WTC11 (cell line): ENCODE data around the gene FRS2. TPM values are rescaled to one million over a fixed set of nuclear protein-coding genes. Genes with fewer than 3 reads are reported as not detected.

ENCODE experiments used
- ATAC-seq: fragments of 200-7000 bp; cut with Tn5 transposase; 2 replicates; pipeline ENCODE4 v1.10.0; 2021; ENCODE audit warnings: mild to moderate bottlenecking, moderate library complexity
- CTCF ChIA-PET: fragments of 300-600 bp; sonication (Branson Sonifier 250); formaldehyde crosslinking; loops from one replicate; lab custom pipeline; 2021; ENCODE audit warnings: antibody characterized with exemption; lab: Charles Lee
- POLR2A ChIA-PET: fragments of 350-600 bp; sonication (Branson Sonifier 250); formaldehyde crosslinking; loops from one replicate; lab custom pipeline; 2021; ENCODE audit warnings: antibody characterized with exemption; lab: Charles Lee
- DNase-seq: peaks from one replicate; pipeline ENCODE4 v3.0.0; 2021; ENCODE audit warnings: low spot score
- H3K27ac Mint-ChIP-seq: 2 replicates; pipeline ENCODE4 v1.8.0; 2021; ENCODE audit warnings: mixed read lengths
- H3K27me3 Mint-ChIP-seq: 2 replicates; pipeline ENCODE4 v1.8.0; 2021; ENCODE audit warnings: low read depth, mild to moderate bottlenecking, moderate library complexity, mixed read lengths
- H3K36me3 Mint-ChIP-seq: 2 replicates; pipeline ENCODE4 v1.8.0; 2021; ENCODE audit warnings: mixed read lengths
- H3K4me1 Mint-ChIP-seq: 2 replicates; pipeline ENCODE4 v1.8.0; 2022; ENCODE audit warnings: mixed read lengths
- H3K4me3 Mint-ChIP-seq: 2 replicates; pipeline ENCODE4 v1.8.0; 2021; ENCODE audit warnings: mild to moderate bottlenecking, moderate library complexity, mixed read lengths
- H3K9me3 Mint-ChIP-seq: 2 replicates; pipeline ENCODE4 v1.8.0; 2021; ENCODE audit warnings: mixed read lengths
- CBFB ChIP-seq: sonication (generic); formaldehyde crosslinking; IDR thresholded peaks from 2 replicates; pipeline ENCODE4 v1.8.1; 2022; ENCODE audit warnings: mild to moderate bottlenecking, low read depth, missing genetic modification reagents
- FOXP1 ChIP-seq: sonication (generic); formaldehyde crosslinking; IDR thresholded peaks from 2 replicates; pipeline ENCODE4 v1.8.0; 2022; ENCODE audit warnings: missing genetic modification reagents, mild to moderate bottlenecking, moderate library complexity, borderline replicate concordance
- HMGA2 ChIP-seq: fragments of 250-450 bp; sonication (Bioruptor Pico); IDR thresholded peaks from 2 replicates; pipeline ENCODE4 v1.4.0; 2021; ENCODE audit warnings: mild to moderate bottlenecking, moderate library complexity
- KAT7 ChIP-seq: sonication (generic); formaldehyde crosslinking; IDR thresholded peaks from 2 replicates; pipeline ENCODE4 v1.8.1; 2023; ENCODE audit warnings: missing genetic modification reagents, mild to moderate bottlenecking, borderline replicate concordance
- MYBL2 ChIP-seq: sonication (generic); formaldehyde crosslinking; IDR thresholded peaks from 2 replicates; pipeline ENCODE4 v1.8.1; 2023; ENCODE audit warnings: mild to moderate bottlenecking, moderate library complexity, missing genetic modification reagents
- NR2C2 ChIP-seq: sonication (generic); formaldehyde crosslinking; IDR thresholded peaks from 2 replicates; pipeline ENCODE4 v1.8.0; 2022; ENCODE audit warnings: mild to moderate bottlenecking, missing genetic modification reagents
- SOX15 ChIP-seq: fragments of 250-450 bp; sonication (Bioruptor Pico); IDR thresholded peaks from 2 replicates; pipeline ENCODE4 v1.9.0; 2021; ENCODE audit warnings: mild to moderate bottlenecking
- SP1 ChIP-seq: sonication (generic); formaldehyde crosslinking; conservative IDR thresholded peaks from 2 replicates; pipeline ENCODE4 v1.8.1; 2022; ENCODE audit warnings: missing genetic modification reagents
- TEAD1 ChIP-seq: sonication (generic); formaldehyde crosslinking; IDR thresholded peaks from 2 replicates; pipeline ENCODE4 v1.8.0; 2022; ENCODE audit warnings: mild to moderate bottlenecking, missing genetic modification reagents
- TP53 ChIP-seq: sonication (generic); formaldehyde crosslinking; IDR thresholded peaks from 2 replicates; pipeline ENCODE4 v1.8.1; 2023; ENCODE audit warnings: mild to moderate bottlenecking, missing genetic modification reagents
- ZBTB21 ChIP-seq: sonication (generic); formaldehyde crosslinking; IDR thresholded peaks from 2 replicates; pipeline ENCODE4 v1.8.1; 2023; ENCODE audit warnings: mild to moderate bottlenecking, missing genetic modification reagents, borderline replicate concordance
- ZNF232 ChIP-seq: sonication (generic); formaldehyde crosslinking; IDR thresholded peaks from 2 replicates; pipeline ENCODE4 v1.8.0; 2022; ENCODE audit warnings: mild to moderate bottlenecking, missing genetic modification reagents
- ZNF263 ChIP-seq: sonication (generic); formaldehyde crosslinking; IDR thresholded peaks from 2 replicates; pipeline ENCODE4 v1.8.1; 2022; ENCODE audit warnings: low read depth, mild to moderate bottlenecking, moderate library complexity, missing genetic modification reagents
- ZNF396 ChIP-seq: fragments of 250-450 bp; sonication (Bioruptor Pico); IDR thresholded peaks from 2 replicates; pipeline ENCODE4 v1.8.0; 2021; ENCODE audit warnings: mild to moderate bottlenecking, moderate library complexity, borderline replicate concordance
- total RNA-seq: library from RNA; stranded (reverse); gene quantifications from 3 replicates; pipeline ENCODE4 v1.2.3, GENCODE V29; 2021
- TF ChIP-seq, protein P1 (sequence below): sonication (generic); formaldehyde crosslinking; IDR thresholded peaks from 2 replicates; pipeline ENCODE4 v1.8.0; 2022; ENCODE audit warnings: mild to moderate bottlenecking, missing genetic modification reagents
- TF ChIP-seq, protein P2 (sequence below): sonication (generic); formaldehyde crosslinking; IDR thresholded peaks from 2 replicates; pipeline ENCODE4 v1.8.1; 2023; ENCODE audit warnings: mild to moderate bottlenecking, moderate library complexity, missing genetic modification reagents
- TF ChIP-seq, protein P3 (sequence below): fragments of 250-450 bp; sonication (Bioruptor Pico); IDR thresholded peaks from 2 replicates; pipeline ENCODE4 v2.1.2; 2022; ENCODE audit warnings: mild to moderate bottlenecking, moderate library complexity
- TF ChIP-seq, protein P4 (sequence below): sonication (generic); formaldehyde crosslinking; IDR thresholded peaks from 2 replicates; pipeline ENCODE4 v1.8.1; 2023; ENCODE audit warnings: mild to moderate bottlenecking, missing genetic modification reagents
- TF ChIP-seq, protein P5 (sequence below): sonication (generic); formaldehyde crosslinking; IDR thresholded peaks from 2 replicates; pipeline ENCODE4 v1.8.0; 2022; ENCODE audit warnings: mild to moderate bottlenecking, missing genetic modification reagents
- TF ChIP-seq, protein P6 (sequence below): sonication (generic); formaldehyde crosslinking; IDR thresholded peaks from 2 replicates; pipeline ENCODE4 v1.8.1; 2023; ENCODE audit warnings: mild to moderate bottlenecking, missing genetic modification reagents, borderline replicate concordance

Gene FRS2
- total RNA-seq, 1 experiment from 2014 or later, result 26.1 TPM

DNA sequence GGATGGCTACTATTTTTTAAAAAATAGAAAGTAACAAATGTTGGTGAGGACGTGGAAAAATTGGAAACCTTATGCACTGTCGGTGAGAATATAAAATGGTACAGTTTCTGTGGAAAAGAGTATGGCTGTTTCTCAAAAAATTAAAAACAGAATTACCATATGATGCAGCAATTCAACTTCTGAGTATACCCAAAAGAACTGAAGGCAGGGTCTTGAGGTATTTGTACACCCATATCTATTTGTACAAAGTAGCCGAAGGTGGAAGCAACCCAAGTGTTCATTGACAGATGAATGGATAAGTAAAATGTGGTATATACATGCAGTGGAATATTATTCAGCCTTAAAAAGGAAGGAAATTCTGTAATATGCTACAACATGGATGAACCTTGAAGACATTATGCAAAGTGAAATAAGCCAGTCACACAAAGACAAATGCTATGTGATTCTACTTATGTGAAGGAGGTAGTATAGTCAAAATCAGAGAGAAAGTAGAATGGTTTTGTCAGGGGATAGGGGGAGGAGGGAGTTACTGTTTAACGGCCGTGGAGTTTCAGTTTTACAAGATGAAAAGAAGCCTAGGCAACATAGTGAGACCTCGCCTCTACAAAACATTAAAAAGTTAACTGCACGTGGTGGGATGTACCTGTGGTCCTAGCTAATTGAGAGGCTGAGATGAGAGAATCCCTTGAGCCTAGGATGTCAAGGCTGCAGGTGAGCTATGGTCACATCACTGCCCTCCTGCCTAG, 76.7 kb downstream of the FRS2 start:
- no peak for ATAC-seq
- POLR2A ChIA-PET, result no interaction called here
- Mint-ChIP-seq H3K27ac (no peak overlapping the region; the same call in 1 of the 2 replicates), H3K9me3 (peaks cover 15% of the 10 kb centered on the region), H3K36me3 (peaks cover 13% of the 10 kb centered on the region), H3K27me3 (no peaks in the 10 kb centered on the region), H3K4me3 (no peak overlapping the region)
- TF ChIP-seq SP1, result no peak
- TF ChIP-seq, protein P1, sequence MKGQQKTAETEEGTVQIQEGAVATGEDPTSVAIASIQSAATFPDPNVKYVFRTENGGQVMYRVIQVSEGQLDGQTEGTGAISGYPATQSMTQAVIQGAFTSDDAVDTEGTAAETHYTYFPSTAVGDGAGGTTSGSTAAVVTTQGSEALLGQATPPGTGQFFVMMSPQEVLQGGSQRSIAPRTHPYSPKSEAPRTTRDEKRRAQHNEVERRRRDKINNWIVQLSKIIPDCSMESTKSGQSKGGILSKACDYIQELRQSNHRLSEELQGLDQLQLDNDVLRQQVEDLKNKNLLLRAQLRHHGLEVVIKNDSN (CRISPR knock-in tag), result no peak
- TF ChIP-seq, all 79 proteins: peak for 0
- peaks cover 12% of the 10 kb centered on the region for H3K4me1 Mint-ChIP-seq
- CTCF ChIA-PET, result no interaction called here
- no peak for DNase-seq

DNA sequence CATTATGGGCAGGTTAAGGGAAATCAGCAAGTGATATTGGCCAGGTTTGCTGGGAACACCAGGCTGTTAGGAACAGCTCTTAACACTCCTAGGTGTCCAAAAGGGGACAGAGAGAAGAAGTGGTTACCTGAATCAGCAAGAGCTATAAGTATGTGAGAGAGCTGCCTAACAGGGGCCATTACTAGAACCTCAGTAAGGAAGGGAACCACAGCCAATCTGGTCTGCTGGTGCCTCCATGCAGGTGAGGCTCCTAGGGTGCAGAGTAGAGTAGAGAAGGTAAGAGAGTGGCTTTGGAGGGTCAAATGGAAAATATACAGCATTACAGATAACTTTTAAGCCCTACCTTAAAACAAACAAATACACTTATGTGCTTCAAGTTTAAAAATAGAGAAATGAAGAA, 78.5 kb downstream of the FRS2 start:
- ChIA-PET CTCF (interaction anchor here (1.6 kb wide), 1 partner anchor 18 kb away, joined by 4 read pairs; no protein-coding TSS in a partner anchor), POLR2A (no interaction called here)
- peak; percentile 57; the same call in 1 of the 2 replicates for ATAC-seq
- Mint-ChIP-seq H3K4me1 (peaks cover 12% of the 10 kb centered on the region), H3K27me3 (no peaks in the 10 kb centered on the region), H3K9me3 (peaks cover 9% of the 10 kb centered on the region), H3K36me3 (peaks cover 7% of the 10 kb centered on the region), H3K27ac (no peak overlapping the region; the same call in 1 of the 2 replicates), H3K4me3 (no peak overlapping the region)
- TF ChIP-seq ZNF396, result no peak
- TF ChIP-seq HMGA2 (CRISPR knock-in tag), result no peak
- TF ChIP-seq, protein P2, sequence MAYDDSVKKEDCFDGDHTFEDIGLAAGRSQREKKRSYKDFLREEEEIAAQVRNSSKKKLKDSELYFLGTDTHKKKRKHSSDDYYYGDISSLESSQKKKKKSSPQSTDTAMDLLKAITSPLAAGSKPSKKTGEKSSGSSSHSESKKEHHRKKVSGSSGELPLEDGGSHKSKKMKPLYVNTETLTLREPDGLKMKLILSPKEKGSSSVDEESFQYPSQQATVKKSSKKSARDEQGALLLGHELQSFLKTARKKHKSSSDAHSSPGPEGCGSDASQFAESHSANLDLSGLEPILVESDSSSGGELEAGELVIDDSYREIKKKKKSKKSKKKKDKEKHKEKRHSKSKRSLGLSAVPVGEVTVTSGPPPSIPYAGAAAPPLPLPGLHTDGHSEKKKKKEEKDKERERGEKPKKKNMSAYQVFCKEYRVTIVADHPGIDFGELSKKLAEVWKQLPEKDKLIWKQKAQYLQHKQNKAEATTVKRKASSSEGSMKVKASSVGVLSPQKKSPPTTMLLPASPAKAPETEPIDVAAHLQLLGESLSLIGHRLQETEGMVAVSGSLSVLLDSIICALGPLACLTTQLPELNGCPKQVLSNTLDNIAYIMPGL (CRISPR knock-in tag), result no peak
- no peak for TF ChIP-seq ZNF232 (CRISPR knock-in tag)
- no peak for TF ChIP-seq KAT7 (CRISPR knock-in tag)
- no peak for TF ChIP-seq NR2C2 (CRISPR knock-in tag)
- TF ChIP-seq ZNF263 (CRISPR knock-in tag), result no peak
- TF ChIP-seq TEAD1 (CRISPR knock-in tag), result no peak
- no peak for TF ChIP-seq SOX15 (CRISPR knock-in tag)
- no peak for DNase-seq

DNA sequence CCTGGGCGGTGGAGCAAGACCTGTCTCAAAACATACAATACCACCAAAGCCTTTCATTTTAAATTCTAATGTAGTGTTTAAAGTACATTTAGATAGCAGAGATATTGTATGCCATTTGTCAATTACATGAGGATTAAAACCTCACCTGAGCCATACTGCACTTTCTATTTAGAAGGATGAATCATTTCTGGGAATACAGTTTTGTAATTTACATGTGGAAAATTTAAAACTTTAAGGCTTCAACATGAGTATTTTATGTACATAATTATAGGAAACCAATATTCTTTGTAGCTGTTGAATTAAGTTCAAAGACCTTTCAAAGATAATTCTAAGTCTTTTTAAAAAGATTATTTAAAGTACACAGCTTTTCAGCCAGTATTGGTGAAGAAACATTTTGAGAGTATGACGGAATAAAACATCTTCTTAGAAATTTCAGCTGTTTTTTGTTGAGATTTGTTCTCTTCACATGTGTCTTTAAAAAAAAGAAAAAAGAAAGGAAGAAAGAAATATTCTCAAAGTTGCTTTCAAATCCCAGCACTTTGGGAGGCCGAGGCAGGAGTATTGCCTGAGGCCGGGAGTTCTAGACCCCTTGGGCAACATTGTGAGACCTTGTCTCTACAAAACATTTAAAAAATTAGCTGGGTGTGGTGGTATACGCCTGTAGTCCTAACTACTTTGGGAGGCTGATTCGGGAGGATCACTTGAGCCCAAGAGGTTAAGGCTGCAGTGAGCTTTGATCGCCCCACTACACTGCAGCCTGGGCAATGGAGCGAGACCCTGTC, 80.6 kb downstream of the FRS2 start:
- no peak for ATAC-seq
- Mint-ChIP-seq H3K4me1 (peaks cover 12% of the 10 kb centered on the region), H3K27ac (no peak overlapping the region), H3K27me3 (no peaks in the 10 kb centered on the region), H3K36me3 (peaks cover 3% of the 10 kb centered on the region), H3K9me3 (0 out of 2 replicates have a peak, but pooled peaks cover 2% of the 10 kb centered on the region), H3K4me3 (no peak overlapping the region)
- ChIA-PET POLR2A (no interaction called here), CTCF (interaction anchor here (0.9 kb wide), 1 partner anchor 20 kb away, joined by 3 read pairs; no protein-coding TSS in a partner anchor)
- DNase-seq, result no peak
- TF ChIP-seq CBFB (CRISPR knock-in tag) (no peak), ZBTB21 (CRISPR knock-in tag) (no peak), SP1 (no peak), TP53 (no peak), FOXP1 (CRISPR knock-in tag) (no peak), SOX15 (CRISPR knock-in tag) (no peak), MYBL2 (CRISPR knock-in tag) (no peak)
- TF ChIP-seq, protein P3, sequence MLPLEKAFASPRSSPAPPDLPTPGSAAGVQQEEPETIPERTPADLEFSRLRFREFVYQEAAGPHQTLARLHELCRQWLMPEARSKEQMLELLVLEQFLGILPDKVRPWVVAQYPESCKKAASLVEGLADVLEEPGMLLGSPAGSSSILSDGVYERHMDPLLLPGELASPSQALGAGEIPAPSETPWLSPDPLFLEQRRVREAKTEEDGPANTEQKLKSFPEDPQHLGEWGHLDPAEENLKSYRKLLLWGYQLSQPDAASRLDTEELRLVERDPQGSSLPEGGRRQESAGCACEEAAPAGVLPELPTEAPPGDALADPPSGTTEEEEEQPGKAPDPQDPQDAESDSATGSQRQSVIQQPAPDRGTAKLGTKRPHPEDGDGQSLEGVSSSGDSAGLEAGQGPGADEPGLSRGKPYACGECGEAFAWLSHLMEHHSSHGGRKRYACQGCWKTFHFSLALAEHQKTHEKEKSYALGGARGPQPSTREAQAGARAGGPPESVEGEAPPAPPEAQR (CRISPR knock-in tag), result no peak
- TF ChIP-seq, protein P1 (CRISPR knock-in tag), result no peak
- TF ChIP-seq, protein P4, sequence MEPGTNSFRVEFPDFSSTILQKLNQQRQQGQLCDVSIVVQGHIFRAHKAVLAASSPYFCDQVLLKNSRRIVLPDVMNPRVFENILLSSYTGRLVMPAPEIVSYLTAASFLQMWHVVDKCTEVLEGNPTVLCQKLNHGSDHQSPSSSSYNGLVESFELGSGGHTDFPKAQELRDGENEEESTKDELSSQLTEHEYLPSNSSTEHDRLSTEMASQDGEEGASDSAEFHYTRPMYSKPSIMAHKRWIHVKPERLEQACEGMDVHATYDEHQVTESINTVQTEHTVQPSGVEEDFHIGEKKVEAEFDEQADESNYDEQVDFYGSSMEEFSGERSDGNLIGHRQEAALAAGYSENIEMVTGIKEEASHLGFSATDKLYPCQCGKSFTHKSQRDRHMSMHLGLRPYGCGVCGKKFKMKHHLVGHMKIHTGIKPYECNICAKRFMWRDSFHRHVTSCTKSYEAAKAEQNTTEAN, result no peak
- TF ChIP-seq, protein P5, sequence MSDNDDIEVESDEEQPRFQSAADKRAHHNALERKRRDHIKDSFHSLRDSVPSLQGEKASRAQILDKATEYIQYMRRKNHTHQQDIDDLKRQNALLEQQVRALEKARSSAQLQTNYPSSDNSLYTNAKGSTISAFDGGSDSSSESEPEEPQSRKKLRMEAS (CRISPR knock-in tag), result no peak
- TF ChIP-seq, protein P6, sequence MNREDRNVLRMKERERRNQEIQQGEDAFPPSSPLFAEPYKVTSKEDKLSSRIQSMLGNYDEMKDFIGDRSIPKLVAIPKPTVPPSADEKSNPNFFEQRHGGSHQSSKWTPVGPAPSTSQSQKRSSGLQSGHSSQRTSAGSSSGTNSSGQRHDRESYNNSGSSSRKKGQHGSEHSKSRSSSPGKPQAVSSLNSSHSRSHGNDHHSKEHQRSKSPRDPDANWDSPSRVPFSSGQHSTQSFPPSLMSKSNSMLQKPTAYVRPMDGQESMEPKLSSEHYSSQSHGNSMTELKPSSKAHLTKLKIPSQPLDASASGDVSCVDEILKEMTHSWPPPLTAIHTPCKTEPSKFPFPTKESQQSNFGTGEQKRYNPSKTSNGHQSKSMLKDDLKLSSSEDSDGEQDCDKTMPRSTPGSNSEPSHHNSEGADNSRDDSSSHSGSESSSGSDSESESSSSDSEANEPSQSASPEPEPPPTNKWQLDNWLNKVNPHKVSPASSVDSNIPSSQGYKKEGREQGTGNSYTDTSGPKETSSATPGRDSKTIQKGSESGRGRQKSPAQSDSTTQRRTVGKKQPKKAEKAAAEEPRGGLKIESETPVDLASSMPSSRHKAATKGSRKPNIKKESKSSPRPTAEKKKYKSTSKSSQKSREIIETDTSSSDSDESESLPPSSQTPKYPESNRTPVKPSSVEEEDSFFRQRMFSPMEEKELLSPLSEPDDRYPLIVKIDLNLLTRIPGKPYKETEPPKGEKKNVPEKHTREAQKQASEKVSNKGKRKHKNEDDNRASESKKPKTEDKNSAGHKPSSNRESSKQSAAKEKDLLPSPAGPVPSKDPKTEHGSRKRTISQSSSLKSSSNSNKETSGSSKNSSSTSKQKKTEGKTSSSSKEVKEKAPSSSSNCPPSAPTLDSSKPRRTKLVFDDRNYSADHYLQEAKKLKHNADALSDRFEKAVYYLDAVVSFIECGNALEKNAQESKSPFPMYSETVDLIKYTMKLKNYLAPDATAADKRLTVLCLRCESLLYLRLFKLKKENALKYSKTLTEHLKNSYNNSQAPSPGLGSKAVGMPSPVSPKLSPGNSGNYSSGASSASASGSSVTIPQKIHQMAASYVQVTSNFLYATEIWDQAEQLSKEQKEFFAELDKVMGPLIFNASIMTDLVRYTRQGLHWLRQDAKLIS (CRISPR knock-in tag), result no peak
